NCI-H146 treated with DMSO at 0.1 percent for 48 hours (cell line): ENCODE results near the gene MMEL1.

Experiments used
- DNase-seq: peaks from one replicate; lab custom pipeline; 2025; ENCODE audit not compliant: unreplicated experiment; lab: John Stamatoyannopoulos, UW

The MMEL1 gene

GRCh38 chr1:2593251-2593878, 39.5 kb downstream of the MMEL1 start:
- no peak for DNase-seq

- DNase-seq, result no peak
Observed at GRCh38 chr1:2592672-2593071, 40.1 kb downstream of the MMEL1 start.

DNA sequence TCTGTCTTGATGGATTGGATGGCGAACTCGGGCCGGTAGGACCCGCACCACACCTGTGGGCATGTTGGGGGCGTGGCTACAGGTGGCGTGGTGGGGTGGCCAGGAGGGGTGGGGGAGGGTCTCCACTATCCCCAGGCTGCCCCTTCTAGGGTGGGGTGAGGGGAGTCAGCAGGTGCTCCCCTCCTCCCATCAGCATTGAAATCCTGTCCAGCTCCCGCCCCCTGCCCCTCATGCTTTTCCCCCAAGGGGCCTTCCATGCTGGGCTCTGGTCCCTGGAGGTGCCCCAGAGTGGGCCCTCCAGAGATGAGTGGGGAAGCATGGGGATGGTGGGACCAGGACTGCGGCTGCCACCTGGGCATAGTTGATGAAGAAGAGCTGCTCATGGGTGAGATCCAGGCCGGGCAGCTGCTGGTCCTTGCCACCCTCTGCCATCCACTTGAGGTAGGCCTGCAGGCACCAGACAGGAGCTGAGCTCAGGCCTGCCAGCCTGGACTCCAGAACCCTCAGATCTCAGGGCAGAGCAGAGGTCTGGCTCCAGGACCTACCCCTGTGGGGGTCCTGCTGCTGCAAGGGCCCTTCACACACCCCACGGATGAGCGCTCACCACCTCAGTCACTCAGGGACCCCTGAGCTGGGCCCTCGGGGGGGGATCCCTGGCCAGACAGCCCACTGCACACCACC, 41.1 kb downstream of the MMEL1 start:
- DNase-seq, result no peak

- DNase-seq, result no peak
Observed at GRCh38 chr1:2591233-2591580, 41.6 kb downstream of the MMEL1 start.

DNA sequence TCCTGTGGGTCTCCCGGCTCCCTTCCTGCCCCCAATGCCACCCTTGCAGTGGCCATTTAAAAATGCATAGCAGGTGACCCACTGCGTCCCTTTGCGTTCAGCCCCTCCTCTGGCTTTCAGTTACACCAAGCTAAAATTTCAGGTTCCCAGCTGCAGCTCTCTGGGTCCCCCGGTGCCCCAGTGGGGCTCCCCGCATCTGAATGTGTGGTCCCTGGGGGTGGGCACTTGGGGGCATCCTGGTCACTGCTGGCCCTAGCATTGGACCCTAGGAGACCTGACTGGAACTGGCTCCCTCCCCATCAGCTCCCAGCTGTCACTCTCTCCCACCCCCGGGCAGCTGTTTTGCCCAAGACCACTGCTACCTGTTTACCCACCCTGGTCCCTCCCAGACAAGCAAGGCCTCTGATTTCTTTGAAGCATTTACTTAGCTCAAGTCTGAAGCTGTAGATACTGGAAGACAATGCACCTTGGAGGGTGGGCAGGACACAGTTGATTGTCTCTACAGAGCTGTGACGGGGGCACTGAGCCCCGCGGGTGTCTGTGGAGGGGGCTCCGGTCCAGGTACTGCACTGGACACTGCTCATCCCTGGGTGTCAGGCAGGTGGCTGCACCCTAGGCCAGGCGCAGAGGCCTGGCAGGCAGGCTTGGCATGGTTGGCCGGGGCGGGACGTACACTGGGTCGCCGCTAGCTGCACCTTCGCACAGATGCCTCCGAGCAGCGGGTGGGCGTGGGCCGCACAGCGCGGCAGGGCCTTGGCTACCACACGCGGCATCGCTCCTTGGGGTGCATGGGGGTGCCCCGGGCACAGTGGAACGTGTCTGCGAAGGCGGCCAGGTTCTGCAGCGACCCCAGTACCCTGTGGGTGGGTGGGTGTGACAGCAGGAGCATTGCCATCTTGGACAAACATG, 42.3 kb downstream of the MMEL1 start:
- no peak for DNase-seq

DNA sequence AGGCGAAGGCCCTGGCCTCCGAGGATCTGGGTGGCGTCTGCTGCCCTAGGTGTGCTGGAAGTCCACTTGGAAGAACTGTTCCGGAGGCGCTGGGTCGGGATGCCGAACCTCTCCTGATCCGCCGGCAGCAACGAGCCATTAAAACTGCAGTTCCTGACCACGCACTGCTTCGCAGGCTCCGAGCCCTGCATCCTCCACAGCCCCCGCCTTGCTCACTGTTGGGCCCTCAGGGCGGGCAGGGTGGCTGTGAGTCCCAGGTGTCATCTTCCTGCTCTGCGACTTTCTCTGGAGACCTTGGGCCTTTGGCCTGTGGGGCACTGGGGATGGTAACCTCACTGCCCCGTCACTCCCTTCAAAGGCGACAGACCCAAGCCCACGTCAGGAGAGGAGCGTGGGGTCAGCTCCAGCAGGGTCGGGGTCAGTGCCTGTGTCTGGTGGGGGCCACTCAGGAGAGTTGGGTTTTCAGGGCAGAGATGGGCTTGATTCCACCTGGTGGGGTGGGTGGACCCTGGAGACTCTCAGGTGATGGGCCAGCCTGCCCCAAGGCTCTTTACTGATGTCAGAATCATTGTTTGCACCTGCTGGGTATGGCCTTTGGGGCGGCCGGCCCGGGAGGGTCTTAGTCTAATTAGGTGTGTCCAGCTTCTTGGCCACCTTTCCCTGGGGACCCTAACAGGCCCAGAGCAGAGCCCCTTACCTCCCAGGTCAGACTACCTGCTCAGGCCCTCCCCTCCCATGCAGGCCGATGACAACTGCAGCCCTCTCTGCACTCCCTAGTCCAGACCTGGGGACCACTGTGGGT, 43.2 kb downstream of the MMEL1 start:
- no peak for DNase-seq

- no peak for DNase-seq
Observed at GRCh38 chr1:2588661-2589430, 44.0 kb downstream of the MMEL1 start.

DNA sequence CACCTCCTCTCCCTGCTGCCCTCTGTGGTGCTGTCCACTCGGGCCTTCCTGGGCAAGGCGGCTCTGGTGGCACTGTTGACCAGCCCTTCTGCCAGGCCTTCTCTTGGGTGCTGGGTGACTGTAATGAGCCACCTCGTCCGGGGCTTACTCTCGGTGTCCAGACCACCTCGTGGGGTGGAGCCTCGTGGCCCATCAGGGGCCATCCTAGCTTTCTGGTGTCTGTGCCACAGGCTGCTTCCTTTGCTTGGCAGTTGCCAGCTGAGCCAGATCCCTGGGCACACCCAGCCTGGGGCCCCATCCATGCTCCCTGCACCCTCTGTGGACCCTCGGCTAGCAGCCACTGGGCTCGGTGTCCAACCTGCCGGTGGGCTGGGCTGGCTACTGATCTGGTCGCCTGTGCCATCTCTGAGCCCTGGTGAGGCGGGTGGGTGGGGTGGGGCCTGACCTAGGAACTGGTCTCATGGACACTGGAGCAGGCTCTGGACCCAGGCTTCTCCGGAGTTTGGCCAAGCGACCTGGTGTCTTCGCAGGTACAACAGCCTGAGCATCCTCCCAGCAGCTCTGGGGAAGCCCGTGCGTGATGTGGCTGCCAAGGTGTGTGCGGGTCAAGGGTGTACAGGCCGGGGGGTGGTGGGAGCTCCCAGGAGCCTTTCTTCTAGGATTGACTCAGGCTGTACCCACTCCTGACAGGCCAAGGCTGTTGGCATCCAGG, 44.8 kb downstream of the MMEL1 start:
- DNase-seq, result no peak

GRCh38 chr1:2587071-2587859, 45.6 kb downstream of the MMEL1 start:
- DNase-seq, result no peak

- DNase-seq, result peak; percentile 75
Observed at GRCh38 chr1:2586154-2587070, 46.4 kb downstream of the MMEL1 start, which contains the start of gene PRXL2B. PRXL2B (plus strand) TSS chr1:2586777; CDS start chr1:2586886, 109 bp downstream.

GRCh38 chr1:2585318-2586092, 47.3 kb downstream of the MMEL1 start:
- peak; percentile 28 for DNase-seq

DNA sequence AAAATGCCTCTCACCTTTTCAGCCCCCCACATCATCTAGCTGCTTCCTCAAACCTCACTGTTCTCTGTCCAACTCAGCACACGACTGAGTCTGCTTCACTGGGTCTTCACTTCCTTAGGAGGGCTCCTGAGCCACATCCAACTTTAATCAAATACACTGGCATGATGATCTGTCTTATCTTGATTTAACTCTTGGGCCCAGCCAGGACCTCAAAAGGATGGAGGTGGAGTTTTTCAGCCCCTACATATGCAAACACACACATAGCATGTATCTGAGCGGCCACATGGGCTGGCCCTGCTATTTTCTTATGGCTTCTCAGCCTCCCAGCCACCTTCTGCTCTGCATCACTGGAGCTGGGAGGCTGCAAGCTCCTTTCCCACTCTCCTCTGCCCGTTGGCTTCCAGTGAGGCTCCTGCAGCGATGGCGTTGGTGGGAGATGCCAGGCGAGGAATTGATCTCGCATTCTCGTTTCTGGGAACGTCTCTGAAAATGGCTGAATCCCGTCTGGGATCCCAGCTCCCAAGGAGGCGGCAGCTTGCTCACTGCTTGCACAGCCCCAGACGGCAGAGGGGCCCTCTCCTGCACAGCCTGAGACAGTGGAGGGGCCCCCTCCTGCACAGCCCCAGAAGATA, 48.0 kb downstream of the MMEL1 start:
- no peak for DNase-seq

DNA sequence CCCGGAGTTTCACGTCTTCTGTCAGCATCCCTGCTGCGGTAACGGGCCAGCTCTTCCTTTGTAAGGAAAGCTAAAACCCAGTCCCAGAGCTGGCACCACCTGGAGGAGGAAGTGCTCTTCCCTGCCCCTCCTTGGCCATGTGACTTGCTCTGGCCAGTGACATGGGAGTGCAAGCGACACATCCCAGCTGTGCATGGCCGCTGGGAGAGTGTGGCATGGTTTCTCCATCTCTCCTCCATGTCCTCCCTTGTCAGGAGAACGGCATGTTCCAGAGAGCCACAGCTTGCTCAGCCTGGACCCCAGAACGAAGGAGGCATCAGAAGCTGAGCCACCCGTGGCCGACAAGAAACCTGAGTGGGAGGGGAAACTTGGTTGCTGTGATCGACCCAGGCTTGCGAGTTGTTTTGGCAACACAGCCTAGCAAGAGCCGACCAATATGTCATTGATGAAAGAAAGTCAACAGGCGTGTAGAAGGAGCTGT, 48.9 kb downstream of the MMEL1 start:
- DNase-seq, result peak; percentile 12

DNA sequence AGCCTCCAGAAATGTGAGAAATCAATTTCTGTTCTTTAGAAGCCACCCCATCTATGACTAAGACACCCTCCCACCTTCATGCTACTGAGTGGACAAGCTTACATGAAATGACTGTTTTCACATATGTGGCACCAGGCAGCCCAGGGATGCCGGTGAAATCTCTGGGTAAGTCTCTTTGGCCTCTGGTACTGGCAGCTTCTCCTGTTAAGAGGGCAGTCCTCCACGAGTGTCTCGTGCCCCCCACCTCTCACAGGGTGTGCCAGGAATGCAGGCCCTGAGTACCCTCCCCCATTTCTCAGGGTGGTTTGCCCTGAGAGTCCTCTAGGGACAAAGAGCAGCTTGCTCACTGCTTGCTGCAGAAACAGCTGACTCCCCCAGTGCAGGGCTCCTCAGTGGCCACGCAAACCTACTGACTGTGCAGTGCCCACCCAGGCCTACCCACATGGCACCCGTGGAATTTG, 49.5 kb downstream of the MMEL1 start:
- no peak for DNase-seq

DNA sequence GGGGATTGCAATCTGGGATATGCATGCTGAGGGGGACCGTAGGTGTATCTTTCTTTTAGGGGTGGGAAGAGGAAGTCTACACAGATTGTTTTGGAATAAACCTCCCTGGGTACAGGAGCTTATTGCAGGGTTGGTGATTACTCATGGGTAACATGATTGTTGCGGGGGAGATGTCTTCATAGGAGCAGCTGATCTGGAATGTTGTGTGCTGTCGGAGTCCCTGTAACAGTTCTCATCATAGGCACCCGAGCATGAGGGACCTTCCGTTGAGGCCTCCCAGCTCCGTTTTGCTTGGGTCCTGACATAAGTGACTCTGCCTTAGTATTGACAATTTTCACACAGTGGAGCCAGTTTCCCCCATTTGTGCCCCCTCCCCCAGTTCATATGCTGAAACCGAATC, 50.4 kb downstream of the MMEL1 start:
- DNase-seq, result no peak

DNA sequence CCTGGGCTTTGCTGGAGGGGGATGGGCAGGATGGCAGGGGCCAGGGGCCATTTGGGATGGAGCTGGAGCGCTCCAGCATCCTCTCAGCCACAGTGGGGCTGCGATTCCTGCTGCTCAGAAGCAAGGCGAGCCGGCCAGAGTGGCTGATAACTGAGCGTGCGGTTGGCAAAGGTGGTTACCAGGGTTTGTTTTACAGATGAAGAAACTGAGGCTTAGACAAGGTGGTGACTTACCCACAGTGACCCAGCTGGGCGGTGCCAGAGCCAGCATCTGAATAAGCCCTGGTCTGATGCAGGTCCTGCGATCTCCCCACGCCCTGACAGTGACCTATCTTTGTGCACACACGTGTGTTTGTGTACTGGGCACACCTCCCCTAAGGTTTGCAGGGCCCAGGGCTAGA, 52.1 kb downstream of the MMEL1 start:
- no peak for DNase-seq
